ENCODE measurements around the gene ATG7.

DNA sequence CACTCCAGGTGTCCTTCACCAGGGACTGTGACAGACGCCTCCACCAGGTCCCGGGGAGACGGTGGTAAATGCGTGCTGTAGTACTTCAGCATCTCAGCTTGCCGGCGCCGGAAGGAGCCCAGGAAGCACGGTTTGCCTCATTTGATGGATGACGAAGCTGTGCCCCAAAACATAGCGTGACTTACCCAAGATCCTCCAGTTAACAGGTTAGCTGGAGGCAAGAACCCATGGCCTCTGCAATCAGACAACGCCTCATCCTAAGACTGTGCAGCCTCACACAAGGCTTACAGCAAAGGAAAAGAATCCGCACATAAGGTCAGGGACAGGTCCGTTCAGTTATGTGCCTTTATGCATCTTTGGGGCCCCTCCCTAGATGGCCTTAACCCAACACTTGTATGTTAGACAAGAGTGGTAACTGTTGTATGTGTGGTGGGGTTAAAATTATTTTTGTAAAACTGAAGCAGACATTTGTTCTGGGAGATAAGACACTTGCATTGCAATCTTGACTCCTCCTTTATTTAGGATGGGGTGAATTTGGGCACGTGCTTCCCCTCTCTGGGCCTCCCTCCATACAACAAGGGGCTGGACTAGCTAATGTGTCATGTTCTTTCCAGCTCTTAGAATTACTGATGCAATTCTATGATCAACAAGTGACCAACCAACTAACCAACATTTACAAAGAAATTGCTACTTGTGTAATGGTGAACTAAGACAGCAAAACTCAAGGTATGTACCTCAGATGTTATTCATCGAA lies 332.1 kb downstream of the ATG7 start:
- TF ChIP-seq, protein P1, sequence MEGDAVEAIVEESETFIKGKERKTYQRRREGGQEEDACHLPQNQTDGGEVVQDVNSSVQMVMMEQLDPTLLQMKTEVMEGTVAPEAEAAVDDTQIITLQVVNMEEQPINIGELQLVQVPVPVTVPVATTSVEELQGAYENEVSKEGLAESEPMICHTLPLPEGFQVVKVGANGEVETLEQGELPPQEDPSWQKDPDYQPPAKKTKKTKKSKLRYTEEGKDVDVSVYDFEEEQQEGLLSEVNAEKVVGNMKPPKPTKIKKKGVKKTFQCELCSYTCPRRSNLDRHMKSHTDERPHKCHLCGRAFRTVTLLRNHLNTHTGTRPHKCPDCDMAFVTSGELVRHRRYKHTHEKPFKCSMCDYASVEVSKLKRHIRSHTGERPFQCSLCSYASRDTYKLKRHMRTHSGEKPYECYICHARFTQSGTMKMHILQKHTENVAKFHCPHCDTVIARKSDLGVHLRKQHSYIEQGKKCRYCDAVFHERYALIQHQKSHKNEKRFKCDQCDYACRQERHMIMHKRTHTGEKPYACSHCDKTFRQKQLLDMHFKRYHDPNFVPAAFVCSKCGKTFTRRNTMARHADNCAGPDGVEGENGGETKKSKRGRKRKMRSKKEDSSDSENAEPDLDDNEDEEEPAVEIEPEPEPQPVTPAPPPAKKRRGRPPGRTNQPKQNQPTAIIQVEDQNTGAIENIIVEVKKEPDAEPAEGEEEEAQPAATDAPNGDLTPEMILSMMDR (IDR thresholded peaks at IDR 0.05; ENCODE audit: low read length), result no peak
- no peak for TF ChIP-seq EZH2 (optimal IDR thresholded peaks at IDR 0.05; ENCODE audit: low read depth, low read length)

Data from MM.1S (cell line).